Vagina (tissue), 2 donors: ENCODE measurements around the gene TIGD3.

ENCODE experiments used
- CTCF ChIP-seq, 3 experiments: fragments of 450-650 bp in 2 of 3; fragments of 200-600 bp in 1 of 3; sonication (generic) in 1 of 3; IDR thresholded peaks; one replicate each; pipeline ENCODE4 v1.5.1; 2017 to 2019; ENCODE audit warnings: antibody characterized with exemption in 3 of 3, mild to moderate bottlenecking in 2 of 3, moderate library complexity in 2 of 3
- POLR2A ChIP-seq, 2 donors: fragments of 450-650 bp; IDR thresholded peaks; one replicate each; pipeline ENCODE4 v1.6.1; 2017; ENCODE audit warnings: antibody characterized with exemption in 2 of 2, mild to moderate bottlenecking in 2 of 2, moderate library complexity in 2 of 2
- POLR2AphosphoS5 ChIP-seq, 2 donors: sonication (generic); formaldehyde crosslinking; IDR thresholded peaks; one replicate each; pipeline ENCODE4 v1.9.0; 2017; ENCODE audit warnings: antibody characterized with exemption in 2 of 2, mild to moderate bottlenecking in 2 of 2, low read depth in 1 of 2; ENCODE audit not compliant: insufficient read depth in 1 of 2

- TF ChIP-seq CTCF (IDR thresholded peaks at IDR 0.05) (no peak), POLR2A (IDR thresholded peaks at IDR 0.05) (no peak), POLR2AphosphoS5 (IDR thresholded peaks at IDR 0.05; ENCODE audit: insufficient read depth in 1 of 2, low read depth in 1 of 2) (no peak)
These were observed 39.6 kb downstream of the TIGD3 start for GRCh38 chr11:65394125-65394536.
